ENCODE results near the gene AKT2.

- TF ChIP-seq CTCF (IDR thresholded peaks at IDR 0.05) (no peak), POLR2AphosphoS5 (IDR thresholded peaks at IDR 0.05; ENCODE audit: insufficient read depth in 1 of 2, low read depth in 1 of 2) (no peak)
Observed at GRCh38 chr19:40217027-40217810, 67.9 kb downstream of the AKT2 start.

All from vagina (tissue), 2 donors.